NCI-H510A (cell line): Measurements from ENCODE around the gene ARRDC4.

ENCODE experiments used
- DNase-seq: peaks from one replicate; lab custom pipeline; 2025; lab: John Stamatoyannopoulos, UW

The ARRDC4 gene

GRCh38 chr15:97998307-97999071 is 38.0 kb downstream of the ARRDC4 start:
- DNase-seq: no peak

GRCh38 chr15:98000249-98001203 is 40.0 kb downstream of the ARRDC4 start:
- no peak for DNase-seq

- no peak for DNase-seq
Measured at GRCh38 chr15:98001663-98002194, 41.2 kb downstream of the ARRDC4 start.

- DNase-seq: no peak
Measured at GRCh38 chr15:98002419-98002818, 41.9 kb downstream of the ARRDC4 start.

- DNase-seq: no peak
Measured at GRCh38 chr15:98002866-98003265, 42.4 kb downstream of the ARRDC4 start.

- no peak for DNase-seq
Measured at GRCh38 chr15:98003518-98003917, 43.0 kb downstream of the ARRDC4 start.

GRCh38 chr15:98003996-98004395 is 43.5 kb downstream of the ARRDC4 start:
- DNase-seq: no peak

GRCh38 chr15:98005659-98006058 is 45.2 kb downstream of the ARRDC4 start:
- DNase-seq: no peak

GRCh38 chr15:98009169-98009568 is 48.7 kb downstream of the ARRDC4 start:
- DNase-seq: no peak

GRCh38 chr15:98009971-98010370 is 49.5 kb downstream of the ARRDC4 start:
- DNase-seq: no peak

- DNase-seq: no peak
Measured at GRCh38 chr15:98012354-98012753, 51.9 kb downstream of the ARRDC4 start.

GRCh38 chr15:98013631-98014030 is 53.1 kb downstream of the ARRDC4 start:
- no peak for DNase-seq

GRCh38 chr15:98017150-98017964 is 56.9 kb downstream of the ARRDC4 start:
- DNase-seq: no peak

GRCh38 chr15:98018761-98019351 is 58.4 kb downstream of the ARRDC4 start:
- no peak for DNase-seq
